ENCODE data around the gene CNTNAP2. TPM values are rescaled to one million over a fixed set of nuclear protein-coding genes. Genes with fewer than 3 reads are reported as not detected.

Gene CNTNAP2
- total RNA-seq, 1 experiment from 2014 or later, result 42.5 TPM

DNA sequence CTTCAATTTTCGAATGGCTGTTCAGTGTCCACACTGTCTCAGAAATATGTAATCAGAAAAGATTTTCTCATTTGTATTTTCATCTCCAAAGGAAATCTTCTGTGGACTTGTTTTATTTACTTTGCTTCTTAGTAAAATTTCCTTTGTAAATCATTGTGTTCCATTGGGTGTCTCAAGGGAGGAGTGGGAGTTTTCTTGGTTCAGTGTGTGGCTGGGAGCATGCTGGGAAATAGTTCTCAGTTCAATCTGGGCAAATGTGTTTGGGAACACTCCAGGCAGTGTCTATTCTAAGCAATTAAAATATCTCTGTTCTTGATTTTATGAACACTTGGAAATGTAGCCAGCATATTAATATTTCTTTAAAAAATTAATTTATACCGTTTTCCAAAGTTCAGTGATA, 1019.8 kb downstream of the CNTNAP2 start:
- no peaks in the 10 kb centered on the region for H3K4me1 Mint-ChIP-seq (ENCODE audit: low read depth, unreplicated experiment)
- no peaks in the 10 kb centered on the region for H3K9me3 ChIP-seq

DNA sequence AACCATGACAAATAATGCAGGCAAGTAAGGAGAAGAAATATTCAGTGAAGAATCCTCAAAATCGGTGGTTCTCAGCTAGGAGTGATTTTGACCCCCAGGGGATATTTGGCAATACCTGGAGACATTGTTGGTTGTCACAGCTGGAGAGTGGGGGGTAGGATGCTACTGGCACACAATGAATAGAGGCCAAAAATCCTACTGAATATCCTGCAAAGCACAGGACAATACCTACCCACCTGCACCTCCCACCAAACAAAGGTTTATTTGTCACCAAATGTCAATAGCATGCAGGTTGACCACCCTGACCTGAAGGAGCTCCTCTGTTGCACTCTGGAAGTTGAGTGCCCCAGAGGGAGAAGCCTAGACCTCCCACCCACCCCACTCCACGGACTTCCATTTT, 1028.6 kb downstream of the CNTNAP2 start:
- Histone ChIP-seq H3K27me3 (replicated peaks; ENCODE audit: control insufficient read depth, insufficient read depth, low read length) (no peaks in the 10 kb centered on the region), H3K4me3 (ENCODE audit: low read depth, low read length) (no peak overlapping the region), H3K36me3 (ENCODE audit: control insufficient read depth, insufficient read depth, low read length) (no peaks in the 10 kb centered on the region), H3K9me3 (no peaks in the 10 kb centered on the region), H3K4me1 (no peaks in the 10 kb centered on the region)
- no peak overlapping the region for H3K27ac Mint-ChIP-seq (ENCODE audit: unreplicated experiment)
- ChIA-PET CTCF (no interaction called here), POLR2A (no interaction called here)
- DNase-seq, result no peak
- H3K9me3 Mint-ChIP-seq (ENCODE audit: unreplicated experiment), result no peaks in the 10 kb centered on the region
- TF ChIP-seq, protein P1, sequence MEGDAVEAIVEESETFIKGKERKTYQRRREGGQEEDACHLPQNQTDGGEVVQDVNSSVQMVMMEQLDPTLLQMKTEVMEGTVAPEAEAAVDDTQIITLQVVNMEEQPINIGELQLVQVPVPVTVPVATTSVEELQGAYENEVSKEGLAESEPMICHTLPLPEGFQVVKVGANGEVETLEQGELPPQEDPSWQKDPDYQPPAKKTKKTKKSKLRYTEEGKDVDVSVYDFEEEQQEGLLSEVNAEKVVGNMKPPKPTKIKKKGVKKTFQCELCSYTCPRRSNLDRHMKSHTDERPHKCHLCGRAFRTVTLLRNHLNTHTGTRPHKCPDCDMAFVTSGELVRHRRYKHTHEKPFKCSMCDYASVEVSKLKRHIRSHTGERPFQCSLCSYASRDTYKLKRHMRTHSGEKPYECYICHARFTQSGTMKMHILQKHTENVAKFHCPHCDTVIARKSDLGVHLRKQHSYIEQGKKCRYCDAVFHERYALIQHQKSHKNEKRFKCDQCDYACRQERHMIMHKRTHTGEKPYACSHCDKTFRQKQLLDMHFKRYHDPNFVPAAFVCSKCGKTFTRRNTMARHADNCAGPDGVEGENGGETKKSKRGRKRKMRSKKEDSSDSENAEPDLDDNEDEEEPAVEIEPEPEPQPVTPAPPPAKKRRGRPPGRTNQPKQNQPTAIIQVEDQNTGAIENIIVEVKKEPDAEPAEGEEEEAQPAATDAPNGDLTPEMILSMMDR (IDR thresholded peaks at IDR 0.05; ENCODE audit: insufficient read depth in 1 of 2, low read depth in 1 of 2, low read length in 1 of 2, severe bottlenecking in 1 of 2, unreplicated experiment in 1 of 2), result no peak
- H3K36me3 Mint-ChIP-seq (ENCODE audit: insufficient read depth, unreplicated experiment), result no peaks in the 10 kb centered on the region
- no peaks in the 10 kb centered on the region for H3K27me3 Mint-ChIP-seq (ENCODE audit: insufficient read depth, unreplicated experiment)
- no TSS peak for BruUV-seq (replicated peaks)
- H3K4me1 Mint-ChIP-seq (ENCODE audit: low read depth, unreplicated experiment), result no peaks in the 10 kb centered on the region
- intact Hi-C loops (cut with micrococcal nuclease; ENCODE audit: unreplicated experiment), result no loop called here
- H3K4me3 Mint-ChIP-seq (ENCODE audit: unreplicated experiment), result no peak overlapping the region

More for the DNA sequence above, 1019.8 kb downstream of the CNTNAP2 start:
- H3K36me3 ChIP-seq (ENCODE audit: control insufficient read depth, insufficient read depth, low read length), result no peaks in the 10 kb centered on the region
- BruUV-seq (replicated peaks), result no TSS peak
- ChIA-PET CTCF (no interaction called here), POLR2A (no interaction called here)
- H3K27ac Mint-ChIP-seq (ENCODE audit: unreplicated experiment), result no peak overlapping the region
- H3K4me3 ChIP-seq (ENCODE audit: low read depth, low read length), result no peak overlapping the region
- no peaks in the 10 kb centered on the region for H3K27me3 ChIP-seq (replicated peaks; ENCODE audit: control insufficient read depth, insufficient read depth, low read length)
- H3K9me3 Mint-ChIP-seq (ENCODE audit: unreplicated experiment), result no peaks in the 10 kb centered on the region
- no peak overlapping the region for H3K4me3 Mint-ChIP-seq (ENCODE audit: unreplicated experiment)
- TF ChIP-seq, protein P1 (IDR thresholded peaks at IDR 0.05; ENCODE audit: insufficient read depth in 1 of 2, low read depth in 1 of 2, low read length in 1 of 2, severe bottlenecking in 1 of 2, unreplicated experiment in 1 of 2), result no peak
- intact Hi-C loops (cut with micrococcal nuclease; ENCODE audit: unreplicated experiment), result no loop called here
- no peaks in the 10 kb centered on the region for H3K27me3 Mint-ChIP-seq (ENCODE audit: insufficient read depth, unreplicated experiment)
- no peaks in the 10 kb centered on the region for H3K4me1 ChIP-seq
- DNase-seq, result no peak
- H3K36me3 Mint-ChIP-seq (ENCODE audit: insufficient read depth, unreplicated experiment), result no peaks in the 10 kb centered on the region

DNA sequence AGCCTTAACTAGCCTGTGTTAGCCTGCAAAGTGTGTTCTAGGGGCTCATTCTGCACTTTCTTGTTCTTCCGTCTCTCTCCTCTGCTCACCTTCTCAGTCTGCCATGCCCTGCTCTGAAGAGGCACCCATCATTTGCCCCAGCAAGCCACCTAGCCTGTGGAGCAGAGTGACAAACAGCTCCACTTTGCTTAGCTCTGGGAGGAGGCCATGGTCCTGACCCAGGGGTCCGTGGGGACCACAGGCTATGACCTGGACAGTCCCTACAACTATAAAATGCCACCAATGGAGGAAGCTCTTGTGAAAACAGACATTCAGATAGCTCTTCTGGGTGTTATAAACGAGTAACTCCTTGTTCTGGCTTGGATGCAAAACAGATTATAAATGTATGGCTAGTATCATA, 1029.6 kb downstream of the CNTNAP2 start:
- H3K36me3 Mint-ChIP-seq (ENCODE audit: insufficient read depth, unreplicated experiment), result no peaks in the 10 kb centered on the region
- intact Hi-C loops (cut with micrococcal nuclease; ENCODE audit: unreplicated experiment), result no loop called here
- H3K9me3 Mint-ChIP-seq (ENCODE audit: unreplicated experiment), result no peaks in the 10 kb centered on the region
- no peaks in the 10 kb centered on the region for H3K4me1 ChIP-seq
- TF ChIP-seq, protein P1 (IDR thresholded peaks at IDR 0.05; ENCODE audit: insufficient read depth in 1 of 2, low read depth in 1 of 2, low read length in 1 of 2, severe bottlenecking in 1 of 2, unreplicated experiment in 1 of 2), result no peak
- H3K4me1 Mint-ChIP-seq (ENCODE audit: low read depth, unreplicated experiment), result no peaks in the 10 kb centered on the region
- DNase-seq, result no peak
- H3K9me3 ChIP-seq, result no peaks in the 10 kb centered on the region
- no peaks in the 10 kb centered on the region for H3K27me3 Mint-ChIP-seq (ENCODE audit: insufficient read depth, unreplicated experiment)
- CTCF ChIA-PET, result no interaction called here
- no peak overlapping the region for H3K4me3 ChIP-seq (ENCODE audit: low read depth, low read length)
- H3K36me3 ChIP-seq (ENCODE audit: control insufficient read depth, insufficient read depth, low read length), result no peaks in the 10 kb centered on the region
- H3K27ac Mint-ChIP-seq (ENCODE audit: unreplicated experiment), result no peak overlapping the region
- POLR2A ChIA-PET, result no interaction called here
- H3K27me3 ChIP-seq (replicated peaks; ENCODE audit: control insufficient read depth, insufficient read depth, low read length), result no peaks in the 10 kb centered on the region
- no TSS peak for BruUV-seq (replicated peaks)
- no peak overlapping the region for H3K4me3 Mint-ChIP-seq (ENCODE audit: unreplicated experiment)

All from Caco-2 (cell line).